Activated gamma-delta T cell treated with Interleukin-2 at 50 U/mL for 16 hours (primary cell): ENCODE results near the gene DENND4B.

Experiments
- DNase-seq: peaks from one replicate; pipeline ENCODE4 v3.0.0-alpha.2; 2020

DENND4B gene

GRCh38 chr1:153968972-153969371, 22.5 kb upstream of the DENND4B start:
- DNase-seq: no peak

GRCh38 chr1:153968408-153968807, 21.9 kb upstream of the DENND4B start:
- no peak for DNase-seq

- DNase-seq: no peak
These were observed 21.5 kb upstream of the DENND4B start for GRCh38 chr1:153968000-153968363.

GRCh38 chr1:153967107-153967999, 20.8 kb upstream of the DENND4B start, which contains the start of gene CREB3L4:
TSS of gene CREB3L4 (plus strand) at chr1:153967902. CDS start at chr1:153968526, 624 bp downstream.
- peak; percentile 84 for DNase-seq

GRCh38 chr1:153963850-153964331, 17.4 kb upstream of the DENND4B start:
- DNase-seq: no peak

- DNase-seq: peak; percentile 92
These were observed 16.7 kb upstream of the DENND4B start, which contains the start of gene SLC39A1 for GRCh38 chr1:153963030-153963849. TSS of gene SLC39A1 (minus strand) at chr1:153963537. CDS start at chr1:153962715, 822 bp downstream.

GRCh38 chr1:153962088-153963029, 15.8 kb upstream of the DENND4B start:
- no peak for DNase-seq

GRCh38 chr1:153961421-153961820, 14.9 kb upstream of the DENND4B start:
- DNase-seq: no peak

- no peak for DNase-seq
These were observed 13.7 kb upstream of the DENND4B start for GRCh38 chr1:153960206-153960605.

GRCh38 chr1:153959454-153959853, 12.9 kb upstream of the DENND4B start:
- no peak for DNase-seq

GRCh38 chr1:153958961-153959260, 12.4 kb upstream of the DENND4B start:
- no peak for DNase-seq

- peak; percentile 97 for DNase-seq
These were observed 11.8 kb upstream of the DENND4B start, which contains the start of gene CRTC2 for GRCh38 chr1:153958111-153958960. TSS of gene CRTC2 (minus strand) at chr1:153958612. CDS start at chr1:153958497, 115 bp downstream.

GRCh38 chr1:153957744-153958110, 11.2 kb upstream of the DENND4B start:
- DNase-seq: peak; percentile 46

- DNase-seq: no peak
These were observed 10.6 kb upstream of the DENND4B start for GRCh38 chr1:153956997-153957715.

- no peak for DNase-seq
These were observed 8.3 kb upstream of the DENND4B start for GRCh38 chr1:153954826-153955225.

- no peak for DNase-seq
These were observed 7.4 kb upstream of the DENND4B start for GRCh38 chr1:153953859-153954365.

- DNase-seq: no peak
These were observed 5.3 kb upstream of the DENND4B start for GRCh38 chr1:153951801-153952200.

GRCh38 chr1:153951183-153951582, 4.7 kb upstream of the DENND4B start:
- no peak for DNase-seq

GRCh38 chr1:153945795-153946621, 510 bp downstream of the DENND4B start:
- peak; percentile 63 for DNase-seq
